Smooth muscle cell (in vitro differentiated cells): ENCODE data around the gene ZNF865. TPM values are rescaled to one million over a fixed set of nuclear protein-coding genes. Genes with fewer than 3 reads are reported as not detected.

Experiments
- DNase-seq: peaks from one replicate; lab custom pipeline; 2025; ENCODE audit not compliant: unreplicated experiment; lab: John Stamatoyannopoulos, UW
- H2AFZ ChIP-seq: fragments of 200-600 bp; sonication (generic); 2 replicates; pipeline ENCODE4 v1.6.0; 2016; ENCODE audit warnings: antibody characterized with exemption, low read depth, mild to moderate bottlenecking
- H3F3A ChIP-seq: fragments of 200-600 bp; sonication (generic); 2 replicates; pipeline ENCODE4 v1.6.0; 2017; ENCODE audit warnings: antibody characterized with exemption, low read depth
- H3K27ac ChIP-seq: fragments of 200-600 bp; sonication (generic); 2 replicates; pipeline ENCODE4 v1.5.1; 2016; ENCODE audit warnings: low read depth, mild to moderate bottlenecking
- H3K27me3 ChIP-seq: fragments of 200-600 bp; sonication (generic); 2 replicates; pipeline ENCODE4 v1.6.1; 2016; ENCODE audit warnings: low read depth, mild to moderate bottlenecking
- H3K36me3 ChIP-seq: fragments of 200-600 bp; sonication (generic); 2 replicates; pipeline ENCODE4 v1.5.1; 2016; ENCODE audit warnings: low read depth
- H3K4me1 ChIP-seq: fragments of 200-600 bp; sonication (generic); 2 replicates; pipeline ENCODE4 v1.5.1; 2016; ENCODE audit warnings: low read depth
- H3K4me2 ChIP-seq: fragments of 200-600 bp; sonication (generic); 2 replicates; pipeline ENCODE4 v1.6.0; 2016; ENCODE audit warnings: mild to moderate bottlenecking
- H3K4me3 ChIP-seq: fragments of 200-600 bp; sonication (generic); 2 replicates; pipeline ENCODE4 v1.5.1; 2016; ENCODE audit warnings: mild to moderate bottlenecking
- H3K79me2 ChIP-seq: fragments of 200-600 bp; sonication (generic); 2 replicates; pipeline ENCODE4 v1.6.0; 2016; ENCODE audit warnings: low read depth, mild to moderate bottlenecking
- H3K9ac ChIP-seq: fragments of 200-600 bp; sonication (generic); 2 replicates; pipeline ENCODE4 v1.6.0; 2016; ENCODE audit warnings: low read depth
- H3K9me3 ChIP-seq: fragments of 200-600 bp; sonication (generic); replicated peaks from 2 replicates; pipeline ENCODE4 v1.5.1; 2016; ENCODE audit warnings: low read depth
- H4K20me1 ChIP-seq: fragments of 200-600 bp; sonication (generic); 2 replicates; pipeline ENCODE4 v1.6.0; 2016; ENCODE audit warnings: low read depth
- CTCF ChIP-seq: fragments of 200-600 bp; sonication (generic); IDR thresholded peaks from 2 replicates; pipeline ENCODE4 v1.5.1; 2017; ENCODE audit warnings: borderline replicate concordance, mild to moderate bottlenecking, antibody characterized with exemption; ENCODE audit not compliant: insufficient read depth, poor library complexity, severe bottlenecking
- WGBS: methylation state at CpG from one replicate; pipeline ENCODE4 v1.1.7; 2016; ENCODE audit warnings: low lambda C conversion rate; 5-methylcytosine and 5-hydroxymethylcytosine counted together
- polyA plus RNA-seq: library from polyadenylated mRNA; unstranded; fragments of >200 nt; fragmentation: Nextera tagmentation; extraction: Ambion mirVana; gene quantifications from 2 replicates; pipeline ENCODE4 v1.2.1, GENCODE V29; 2016
- total RNA-seq: library from RNA; depleted of rRNA; stranded (reverse); fragments of >200 nt; gene quantifications from 2 replicates; pipeline ENCODE4 v1.2.3, GENCODE V29; 2014

The ZNF865 gene
- total and polyA plus RNA-seq, 2 experiments from 2014 or later = 1.2 to 3.8 TPM

GRCh38 chr19:55660404-55660803 lies 55.0 kb downstream of the ZNF865 start:
- TF ChIP-seq CTCF = no peak
- Histone ChIP-seq H2AFZ (no peak overlapping the region), H3K4me2 (no peak overlapping the region), H3K9ac (no peak overlapping the region), H3K9me3 (no peaks in the 10 kb centered on the region), H3K27me3 (no peaks in the 10 kb centered on the region), H3K27ac (no peak overlapping the region), H3K4me1 (peaks cover 23% of the 10 kb centered on the region), H3K79me2 (peaks cover 87% of the 10 kb centered on the region), H3K4me3 (no peak overlapping the region), H3F3A (no peaks in the 10 kb centered on the region), H4K20me1 (peaks cover 95% of the 10 kb centered on the region), H3K36me3 (peaks cover 6% of the 10 kb centered on the region)
- WGBS = 96% methylated on average over 9 of the region's 12 CpGs
- no peak for DNase-seq

DNA sequence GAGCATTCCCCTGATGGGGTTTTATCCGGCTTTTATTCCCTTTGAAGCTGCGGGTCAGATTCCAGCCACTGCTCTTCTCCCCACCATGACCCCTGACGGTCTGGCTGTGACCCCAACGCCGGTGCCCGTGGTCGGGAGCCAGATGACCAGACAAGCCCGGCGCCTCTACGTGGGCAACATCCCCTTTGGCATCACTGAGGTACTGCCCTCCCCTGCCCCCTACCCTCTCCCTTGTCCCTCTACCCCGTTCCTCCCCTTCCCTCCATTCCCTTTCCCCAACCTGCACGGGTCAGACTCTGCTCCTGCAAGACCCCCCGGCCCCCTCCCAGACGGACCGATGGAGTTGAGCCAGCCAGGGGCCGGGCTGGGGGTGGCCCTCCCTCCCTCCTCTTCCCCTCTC lies 55.5 kb downstream of the ZNF865 start:
- Histone ChIP-seq H3K79me2 (peaks cover 87% of the 10 kb centered on the region), H4K20me1 (peaks cover 95% of the 10 kb centered on the region), H3F3A (no peaks in the 10 kb centered on the region), H2AFZ (no peak overlapping the region), H3K4me1 (peaks cover 23% of the 10 kb centered on the region), H3K9ac (no peak overlapping the region), H3K36me3 (peaks cover 6% of the 10 kb centered on the region), H3K4me2 (no peak overlapping the region), H3K27me3 (no peaks in the 10 kb centered on the region), H3K27ac (no peak overlapping the region), H3K4me3 (no peak overlapping the region), H3K9me3 (no peaks in the 10 kb centered on the region)
- 97% methylated on average over 10 of the region's 16 CpGs for WGBS
- TF ChIP-seq CTCF = no peak
- no peak for DNase-seq

DNA sequence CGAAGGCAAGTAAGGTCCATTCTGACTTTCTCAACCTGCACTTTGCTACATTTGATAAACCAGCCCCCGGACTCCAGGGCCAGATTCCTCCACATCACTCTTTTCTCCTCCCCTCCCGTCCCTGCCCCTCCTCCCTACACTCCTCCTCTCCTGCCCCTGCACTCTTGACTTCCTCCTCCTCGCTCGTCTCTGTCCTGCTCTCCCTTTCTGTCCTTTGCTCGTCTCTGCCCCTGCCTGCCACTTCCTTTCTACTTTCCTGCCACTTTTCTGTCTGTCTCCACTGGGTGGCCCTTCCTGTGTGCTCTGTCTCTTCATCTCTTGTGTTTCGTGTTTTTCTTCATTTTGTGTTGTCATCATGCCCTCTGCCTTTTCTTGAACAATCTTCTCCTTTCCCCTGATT lies 56.4 kb downstream of the ZNF865 start:
- TF ChIP-seq CTCF = no peak
- 87% methylated on average over 5 of the region's 7 CpGs for WGBS
- H3K27ac ChIP-seq = no peak overlapping the region
- no peak overlapping the region for H3K9ac ChIP-seq
- H3K27me3 ChIP-seq = no peaks in the 10 kb centered on the region
- no peaks in the 10 kb centered on the region for H3K9me3 ChIP-seq
- no peak for DNase-seq
- H3F3A ChIP-seq = no peaks in the 10 kb centered on the region
- H3K4me1 ChIP-seq = peaks cover 15% of the 10 kb centered on the region
- H3K79me2 ChIP-seq = peaks cover 87% of the 10 kb centered on the region
- H3K36me3 ChIP-seq = peaks cover 6% of the 10 kb centered on the region
- H4K20me1 ChIP-seq = peaks cover 95% of the 10 kb centered on the region
- H3K4me3 ChIP-seq = no peak overlapping the region
- H3K4me2 ChIP-seq = no peak overlapping the region
- H2AFZ ChIP-seq = no peak overlapping the region

DNA sequence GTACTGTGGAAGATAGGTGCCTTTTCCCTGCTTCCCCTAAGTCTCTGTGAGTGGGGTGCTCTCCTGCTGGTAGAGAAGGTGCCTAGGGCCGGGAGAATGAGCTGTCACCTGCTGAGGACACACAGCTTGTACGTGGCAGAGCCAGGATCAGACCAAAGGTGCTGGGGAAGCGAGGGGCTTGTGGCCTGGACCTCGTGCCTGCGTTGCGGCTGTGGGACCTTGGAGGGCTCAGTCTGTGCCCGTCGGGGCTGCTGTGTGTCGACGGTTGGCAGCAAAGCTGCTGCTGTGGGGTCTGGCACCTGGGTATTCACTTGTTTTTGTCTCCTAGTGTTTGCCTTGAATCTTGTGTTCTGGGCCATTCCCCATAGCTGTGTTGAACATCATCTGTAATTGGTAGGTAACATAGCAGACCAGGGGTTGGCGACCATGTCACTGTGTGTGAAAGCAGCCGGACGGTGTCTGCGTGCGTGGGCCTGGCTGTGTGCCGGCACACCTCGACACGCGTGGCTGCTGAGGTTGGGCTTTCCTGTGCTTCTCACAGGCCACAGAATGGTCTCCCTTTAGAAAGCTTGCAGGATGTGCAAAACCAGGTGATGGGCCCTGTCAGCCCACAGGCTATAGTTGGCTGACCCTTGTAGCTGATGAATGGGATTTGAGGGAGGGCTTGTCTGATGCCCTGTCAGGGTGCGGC lies 58.5 kb downstream of the ZNF865 start:
- Histone ChIP-seq H3K79me2 (peaks cover 86% of the 10 kb centered on the region), H3K36me3 (peaks cover 6% of the 10 kb centered on the region), H3K4me1 (no peaks in the 10 kb centered on the region), H3K9ac (no peak overlapping the region), H3K4me3 (no peak overlapping the region), H2AFZ (no peak overlapping the region), H3K27me3 (no peaks in the 10 kb centered on the region), H3K9me3 (no peaks in the 10 kb centered on the region), H3K4me2 (no peak overlapping the region), H4K20me1 (peaks cover 95% of the 10 kb centered on the region), H3K27ac (no peak overlapping the region), H3F3A (no peaks in the 10 kb centered on the region)
- WGBS = 92% methylated on average over 20 of the region's 20 CpGs
- DNase-seq = no peak
- no peak for TF ChIP-seq CTCF
